CD14-positive monocyte (primary cell): ENCODE measurements around the gene IFIT3. TPM values are rescaled to one million over a fixed set of nuclear protein-coding genes. Genes with fewer than 3 reads are reported as not detected.
"Not testable (repeated sequence)": the region's sequence is repeated elsewhere in the genome, so short reads cannot be mapped to it uniquely, and the experiment has no call there.

Source experiments
- DNase-seq, 3 donors: peaks; one replicate each; pipeline ENCODE4 v3.0.0-alpha.2; 2011 to 2022
- H2AFZ ChIP-seq: 2 replicates; pipeline ENCODE4 v1.6.0; 2012; ENCODE audit warnings: mild to moderate bottlenecking, low read depth, low read length, inconsistent platforms; ENCODE audit not compliant: insufficient read depth, poor library complexity, severe bottlenecking
- H3K27ac ChIP-seq, 2 donors: 1 replicate in 1 of 2; 2 replicates in 1 of 2; pipeline ENCODE4 v1.5.1; 2012 to 2013; ENCODE audit warnings: low read length in 2 of 2, control low read depth in 1 of 2, inconsistent platforms in 1 of 2, low read depth in 1 of 2, mild to moderate bottlenecking in 1 of 2
- H3K27me3 ChIP-seq, 2 donors: one replicate each; pipeline versions ENCODE4 v1.6.0 to v1.6.1; 2011 to 2013; ENCODE audit warnings: low read length in 2 of 2; ENCODE audit not compliant: control insufficient read depth in 2 of 2, insufficient read depth in 2 of 2
- H3K36me3 ChIP-seq, 2 donors: replicated peaks in 1 of 2; 1 replicate in 1 of 2; 2 replicates in 1 of 2; pipeline versions ENCODE4 v1.5.1 to v1.6.1; 2012 to 2013; ENCODE audit warnings: low read length in 2 of 2, control low read depth in 1 of 2, inconsistent platforms in 1 of 2, mild to moderate bottlenecking in 1 of 2; ENCODE audit not compliant: insufficient read depth in 2 of 2, control insufficient read depth in 1 of 2
- H3K4me1 ChIP-seq, 2 donors: 1 replicate in 1 of 2; 2 replicates in 1 of 2; pipeline versions ENCODE4 v1.5.1 to v1.6.1; 2012 to 2013; ENCODE audit warnings: low read length in 2 of 2, control low read depth in 1 of 2, inconsistent platforms in 1 of 2, mild to moderate bottlenecking in 1 of 2, moderate library complexity in 1 of 2; ENCODE audit not compliant: insufficient read depth in 2 of 2, control insufficient read depth in 1 of 2
- H3K4me2 ChIP-seq: replicated peaks from 2 replicates; pipeline ENCODE3; 2012; ENCODE audit warnings: low read length, moderate library complexity, mild to moderate bottlenecking; ENCODE audit not compliant: poor library complexity, severe bottlenecking; ENCODE audit errors: extremely low read depth
- H3K4me3 ChIP-seq, 3 experiments: fragments of 200-600 bp in 1 of 3; sonication (generic) in 1 of 3; replicated peaks in 1 of 3; 1 replicate in 2 of 3; 2 replicates in 1 of 3; pipeline ENCODE4 v1.5.1; 2011 to 2013; ENCODE audit warnings: low read length in 3 of 3, mild to moderate bottlenecking in 3 of 3, control low read depth in 2 of 3, low read depth in 2 of 3, inconsistent platforms in 1 of 3, moderate library complexity in 1 of 3
- H3K79me2 ChIP-seq: 2 replicates; pipeline ENCODE4 v1.6.0; 2012; ENCODE audit warnings: mild to moderate bottlenecking, control low read depth, inconsistent platforms, low read length, moderate library complexity; ENCODE audit not compliant: insufficient read depth
- H3K9ac ChIP-seq: 2 replicates; pipeline ENCODE4 v1.6.0; 2017; ENCODE audit warnings: low read length, mild to moderate bottlenecking; ENCODE audit not compliant: insufficient read depth, poor library complexity, severe bottlenecking
- H3K9me3 ChIP-seq, 2 donors: replicated peaks in 1 of 2; 1 replicate in 1 of 2; 2 replicates in 1 of 2; pipeline versions ENCODE4 v1.5.1 to v1.6.1; 2012 to 2013; ENCODE audit warnings: low read length in 2 of 2, control low read depth in 1 of 2; ENCODE audit not compliant: control insufficient read depth in 1 of 2, insufficient read depth in 1 of 2
- H4K20me1 ChIP-seq: 2 replicates; pipeline ENCODE4 v1.6.0; 2012; ENCODE audit warnings: mild to moderate bottlenecking, low read length, control low read depth, moderate library complexity; ENCODE audit not compliant: insufficient read depth
- H3K27ac Mint-ChIP-seq, 7 donors: one replicate each; pipeline ENCODE4 v1.8.0; 2020; ENCODE audit warnings: mild to moderate bottlenecking in 7 of 7, mixed read lengths in 7 of 7, moderate library complexity in 6 of 7, inconsistent platforms in 2 of 7
- H3K27me3 Mint-ChIP-seq, 3 donors: one replicate each; pipeline ENCODE4 v1.8.0; 2021 to 2022; ENCODE audit warnings: low read depth in 3 of 3, mild to moderate bottlenecking in 3 of 3, mixed read lengths in 3 of 3, moderate library complexity in 3 of 3, inconsistent platforms in 1 of 3
- H3K36me3 Mint-ChIP-seq, 2 donors: one replicate each; pipeline ENCODE4 v1.8.0; 2020; ENCODE audit warnings: mixed read lengths in 2 of 2, inconsistent platforms in 1 of 2, mild to moderate bottlenecking in 1 of 2
- H3K4me1 Mint-ChIP-seq: one replicate; pipeline ENCODE4 v1.8.0; 2020; ENCODE audit warnings: mild to moderate bottlenecking, mixed read lengths
- H3K4me3 Mint-ChIP-seq, 2 donors: one replicate each; pipeline ENCODE4 v1.8.0; 2020; ENCODE audit warnings: mild to moderate bottlenecking in 2 of 2, mixed read lengths in 2 of 2, moderate library complexity in 1 of 2
- H3K9me3 Mint-ChIP-seq, 7 donors: one replicate each; pipeline ENCODE4 v1.8.0; 2020 to 2022; ENCODE audit warnings: mixed read lengths in 7 of 7, mild to moderate bottlenecking in 6 of 7, moderate library complexity in 6 of 7, inconsistent platforms in 2 of 7
- WGBS: methylation state at CpG from one replicate; pipeline ENCODE4 v1.1.5; 2013; ENCODE audit warnings: missing lambda C conversion rate; ENCODE audit not compliant: insufficient coverage; 5-methylcytosine and 5-hydroxymethylcytosine counted together
- intact Hi-C, 2 donors: fragments of 100-400 bp; cut with micrococcal nuclease; formaldehyde crosslinking; loops; one replicate each; pipeline versions ENCODE4 v1.15.0 to v1.15.1; 2023
- polyA plus RNA-seq, 3 donors: library from polyadenylated mRNA; depleted of rRNA in 1 of 3; unstranded in 2 of 3; stranded (reverse) in 1 of 3; fragments of 300-500 nt in 2 of 3; fragments of >200 nt in 1 of 3; fragmentation: Illumina TruSeq in 2 of 3; gene quantifications; 1 replicate in 2 of 3; 2 replicates in 1 of 3; pipeline ENCODE4 v1.2.3, GENCODE V29; 2012 to 2021
- TF ChIP-seq, protein P1 (sequence below): fragments of 200-600 bp; IDR thresholded peaks from one replicate; pipeline ENCODE4 v1.8.0; 2022; ENCODE audit warnings: antibody characterized with exemption, mild to moderate bottlenecking

Gene IFIT3
- polyA plus RNA-seq, 3 donors: 13.8 to 38.0 (median 26.4) TPM

DNA sequence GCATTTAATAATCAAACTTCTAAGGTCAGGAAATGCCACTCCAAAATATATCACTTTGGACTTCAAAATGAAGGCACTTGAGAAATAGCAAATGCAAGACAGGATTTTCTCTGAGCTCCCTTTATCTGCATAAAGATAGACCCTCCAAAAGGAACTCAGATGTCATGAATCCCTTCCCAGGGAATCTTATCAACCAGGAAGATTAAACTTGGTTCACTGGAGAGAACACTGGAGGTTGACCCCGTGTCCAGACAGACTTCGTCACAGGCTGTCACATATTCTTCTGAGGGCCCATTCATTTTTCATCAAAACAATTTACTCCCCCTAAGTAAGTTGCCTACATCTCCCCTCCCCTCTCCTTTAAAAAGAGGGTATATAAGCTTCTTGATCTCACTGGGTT is 21.2 kb downstream of the IFIT3 start:
- no peak overlapping the region for H3K4me3 Mint-ChIP-seq
- Histone ChIP-seq H3K4me2 (no peak overlapping the region), H3K27me3 (no peaks in the 10 kb centered on the region), H4K20me1 (no peaks in the 10 kb centered on the region), H3K36me3 (no peaks in the 10 kb centered on the region), H3K79me2 (no peaks in the 10 kb centered on the region), H3K4me1 (peaks cover 50 to 58% of the 10 kb centered on the region in 2 donors), H3K27ac (no peak overlapping the region), H3K4me3 (no peak overlapping the region), H3K9me3 (no peaks in the 10 kb centered on the region), H3K9ac (no peak overlapping the region), H2AFZ (no peak overlapping the region)
- H3K27ac Mint-ChIP-seq: no peak overlapping the region
- peaks cover 1 to 3% of the 10 kb centered on the region in 2 donors for H3K36me3 Mint-ChIP-seq
- intact Hi-C loops: no loop called here
- peaks cover 67% of the 10 kb centered on the region for H3K4me1 Mint-ChIP-seq
- no peaks in the 10 kb centered on the region for H3K9me3 Mint-ChIP-seq
- no CpG with 5 or more reads among the region's 2 CpGs for WGBS
- H3K27me3 Mint-ChIP-seq: no peaks in the 10 kb centered on the region
- DNase-seq: no peak
- TF ChIP-seq, protein P1, sequence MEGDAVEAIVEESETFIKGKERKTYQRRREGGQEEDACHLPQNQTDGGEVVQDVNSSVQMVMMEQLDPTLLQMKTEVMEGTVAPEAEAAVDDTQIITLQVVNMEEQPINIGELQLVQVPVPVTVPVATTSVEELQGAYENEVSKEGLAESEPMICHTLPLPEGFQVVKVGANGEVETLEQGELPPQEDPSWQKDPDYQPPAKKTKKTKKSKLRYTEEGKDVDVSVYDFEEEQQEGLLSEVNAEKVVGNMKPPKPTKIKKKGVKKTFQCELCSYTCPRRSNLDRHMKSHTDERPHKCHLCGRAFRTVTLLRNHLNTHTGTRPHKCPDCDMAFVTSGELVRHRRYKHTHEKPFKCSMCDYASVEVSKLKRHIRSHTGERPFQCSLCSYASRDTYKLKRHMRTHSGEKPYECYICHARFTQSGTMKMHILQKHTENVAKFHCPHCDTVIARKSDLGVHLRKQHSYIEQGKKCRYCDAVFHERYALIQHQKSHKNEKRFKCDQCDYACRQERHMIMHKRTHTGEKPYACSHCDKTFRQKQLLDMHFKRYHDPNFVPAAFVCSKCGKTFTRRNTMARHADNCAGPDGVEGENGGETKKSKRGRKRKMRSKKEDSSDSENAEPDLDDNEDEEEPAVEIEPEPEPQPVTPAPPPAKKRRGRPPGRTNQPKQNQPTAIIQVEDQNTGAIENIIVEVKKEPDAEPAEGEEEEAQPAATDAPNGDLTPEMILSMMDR: no peak

DNA sequence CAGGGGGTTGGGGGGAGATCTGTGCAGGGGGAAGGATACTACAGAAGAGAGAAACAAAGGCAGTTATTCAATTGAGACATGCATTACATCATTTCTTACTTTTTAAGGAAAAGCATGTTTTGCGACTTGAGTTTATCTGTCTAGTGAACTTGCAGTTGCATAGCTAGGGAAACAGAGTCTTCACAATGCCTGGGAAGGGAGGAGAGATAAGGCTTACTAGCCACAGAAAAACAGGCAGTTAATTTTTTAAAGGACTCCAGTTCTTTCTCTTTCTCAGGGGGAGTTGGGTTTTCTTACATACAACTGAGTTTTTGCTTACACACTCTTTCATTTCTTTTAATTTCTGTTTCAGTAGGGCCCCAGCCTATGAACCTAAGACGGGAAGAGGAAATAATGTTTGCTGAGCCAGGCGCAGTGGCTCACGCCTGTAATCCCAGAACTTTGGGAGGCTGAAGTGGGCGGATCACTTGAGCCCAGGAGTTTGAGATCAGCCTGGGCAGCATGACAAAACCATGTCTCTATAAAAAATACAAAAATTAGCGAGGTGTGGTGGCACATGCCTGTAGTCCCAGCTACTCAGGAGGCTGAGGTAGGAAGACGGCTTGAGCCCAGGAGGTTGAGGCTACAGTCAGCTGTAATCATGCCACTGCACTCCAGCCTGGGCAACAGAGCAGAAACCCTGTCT is 23.0 kb downstream of the IFIT3 start:
- Histone ChIP-seq H3K4me1 (peaks cover 48 to 54% of the 10 kb centered on the region in 2 donors), H3K27ac (peak overlapping the region in 1 of 2 donors; percentile 28), H3K4me2 (peak overlapping the region; percentile 24), H2AFZ (peak overlapping the region; percentile 4), H3K4me3 (peak overlapping the region in 1 of 3 experiments; percentile 13)
- H3K27me3 ChIP-seq, H3K36me3 ChIP-seq, H4K20me1 ChIP-seq, H3K79me2 ChIP-seq, H3K9ac ChIP-seq, H3K36me3 Mint-ChIP-seq, H3K9me3 ChIP-seq, H3K9me3 Mint-ChIP-seq, H3K27me3 Mint-ChIP-seq, intact Hi-C loops: not testable (repeated sequence)
- WGBS: 0% methylated on average over 1 of the region's 7 CpGs
- H3K4me1 Mint-ChIP-seq: peaks cover 64% of the 10 kb centered on the region
- peak overlapping the region; percentile 24 to 63 for H3K4me3 Mint-ChIP-seq
- peak overlapping the region; percentile 13 to 77 (median 55) for H3K27ac Mint-ChIP-seq
- peak in 1 of 3 donors; percentile 17 for DNase-seq
